ENCODE results near the gene ZNF165.
"Not testable (repeated sequence)": the region's sequence is repeated elsewhere in the genome, so short reads cannot be mapped to it uniquely, and the experiment has no call there.

ZNF165 gene

GRCh38 chr6:28080381-28080630, at the start of gene ZNF165:
Gene ZNF165, plus strand, starts transcription at chr6:28080568. Its CDS starts 4,913 bp downstream, at chr6:28085481.
- DNase-seq (ENCODE audit: low read depth in 3 of 3), result not testable (repeated sequence)

- DNase-seq (ENCODE audit: low read depth in 3 of 3), result no peak
Observed at GRCh38 chr6:28053584-28053983, 26.8 kb upstream of the ZNF165 start.

- DNase-seq (ENCODE audit: low read depth in 3 of 3), result no peak
Observed at GRCh38 chr6:28060405-28060804, 20.0 kb upstream of the ZNF165 start.

- no peak for DNase-seq (ENCODE audit: low read depth in 3 of 3)
Observed at GRCh38 chr6:28064272-28064671, 16.1 kb upstream of the ZNF165 start.

GRCh38 chr6:28068067-28068466, 12.3 kb upstream of the ZNF165 start:
- DNase-seq (ENCODE audit: low read depth in 3 of 3), result no peak

- not testable (repeated sequence) for DNase-seq (ENCODE audit: low read depth in 3 of 3)
Observed at GRCh38 chr6:28070968-28071367, 9.4 kb upstream of the ZNF165 start.

GRCh38 chr6:28078050-28078449, 2.3 kb upstream of the ZNF165 start:
- no peak for DNase-seq (ENCODE audit: low read depth in 3 of 3)

- DNase-seq (ENCODE audit: low read depth in 3 of 3), result no peak
Observed at GRCh38 chr6:28078836-28079235, 1.5 kb upstream of the ZNF165 start.

- peak; percentile 76 to 84 (median 83) for DNase-seq (ENCODE audit: low read depth in 3 of 3)
Observed at GRCh38 chr6:28080631-28081485, 490 bp downstream of the ZNF165 start.

- no peak for DNase-seq (ENCODE audit: low read depth in 3 of 3)
Observed at GRCh38 chr6:28081486-28081751, 1.1 kb downstream of the ZNF165 start.

GRCh38 chr6:28082939-28083338, 2.6 kb downstream of the ZNF165 start:
- no peak for DNase-seq (ENCODE audit: low read depth in 3 of 3)

- DNase-seq (ENCODE audit: low read depth in 3 of 3), result no peak
Observed at GRCh38 chr6:28089054-28089453, 8.7 kb downstream of the ZNF165 start.

- DNase-seq (ENCODE audit: low read depth in 3 of 3), result no peak
Observed at GRCh38 chr6:28090917-28091586, 10.7 kb downstream of the ZNF165 start.

GRCh38 chr6:28102222-28102621, 21.9 kb downstream of the ZNF165 start:
- not testable (repeated sequence) for DNase-seq (ENCODE audit: low read depth in 3 of 3)

GRCh38 chr6:28102699-28103098, 22.3 kb downstream of the ZNF165 start:
- not testable (repeated sequence) for DNase-seq (ENCODE audit: low read depth in 3 of 3)

- peak; percentile 68 to 74 (median 70) for DNase-seq (ENCODE audit: low read depth in 3 of 3)
Observed at GRCh38 chr6:28104392-28105244, 24.2 kb downstream of the ZNF165 start.

- DNase-seq (ENCODE audit: low read depth in 3 of 3), result no peak
Observed at GRCh38 chr6:28105245-28105639, 24.9 kb downstream of the ZNF165 start.

GRCh38 chr6:28107506-28107905, 27.1 kb downstream of the ZNF165 start:
- no peak for DNase-seq (ENCODE audit: low read depth in 3 of 3)

- no peak for DNase-seq (ENCODE audit: low read depth in 3 of 3)
Observed at GRCh38 chr6:28111964-28112363, 31.6 kb downstream of the ZNF165 start.

GRCh38 chr6:28115799-28116198, 35.4 kb downstream of the ZNF165 start:
- DNase-seq (ENCODE audit: low read depth in 3 of 3), result no peak

GRCh38 chr6:28117386-28118050, 37.1 kb downstream of the ZNF165 start:
- no peak for DNase-seq (ENCODE audit: low read depth in 3 of 3)

GRCh38 chr6:28118217-28118616, 37.8 kb downstream of the ZNF165 start:
- no peak for DNase-seq (ENCODE audit: low read depth in 3 of 3)

All from stimulated activated CD4-positive, alpha-beta T cell treated with anti-CD3 and anti-CD28 coated beads, TNF-alpha, amount 100 ng/mL, for 48 hours (primary cell).